ENCODE measurements around the gene TRAF3IP3. TPM values are rescaled to one million over a fixed set of nuclear protein-coding genes. Genes with fewer than 3 reads are reported as not detected.

TRAF3IP3 gene
- total RNA-seq, 1 experiment from 2014 or later: not detected

DNA sequence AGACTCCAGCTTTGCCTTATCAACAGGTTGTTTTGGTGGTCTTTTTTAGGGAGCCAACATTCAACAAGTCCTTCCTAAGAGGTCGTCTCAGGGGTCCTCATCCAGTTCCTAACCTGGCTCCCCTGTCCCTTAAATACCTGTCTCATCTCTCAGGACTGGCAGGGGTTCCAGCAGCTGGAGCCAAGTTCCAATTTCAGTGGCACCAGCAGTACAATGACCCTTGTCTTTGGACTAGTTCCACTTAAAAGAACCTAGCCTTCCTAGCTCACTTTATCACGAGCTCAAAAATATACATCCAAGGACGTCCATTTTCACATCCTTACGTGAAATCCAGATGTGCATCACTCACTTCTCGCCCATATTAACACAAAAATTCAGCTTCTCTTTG, 18.7 kb upstream of the TRAF3IP3 start:
- no peak for DNase-seq (ENCODE audit: low spot score)

DNA sequence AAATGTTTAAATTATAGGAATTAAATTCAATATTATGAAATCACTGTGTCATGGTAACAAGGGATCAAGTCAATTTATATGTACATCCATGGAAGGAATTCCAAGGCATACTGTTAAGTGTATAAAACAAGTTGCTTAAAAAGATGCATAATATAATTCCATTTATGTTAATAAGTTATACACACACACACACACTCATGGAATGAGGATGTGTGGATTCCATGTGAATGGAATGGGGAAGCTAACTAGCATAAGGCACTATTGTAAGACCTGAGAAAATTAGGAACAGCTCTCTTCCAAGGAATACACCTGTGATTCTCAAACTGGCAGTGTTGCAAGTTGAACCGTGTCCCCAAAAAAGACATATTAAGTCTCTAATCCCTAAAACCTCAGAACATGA, 17.6 kb upstream of the TRAF3IP3 start:
- DNase-seq (ENCODE audit: low spot score): no peak

DNA sequence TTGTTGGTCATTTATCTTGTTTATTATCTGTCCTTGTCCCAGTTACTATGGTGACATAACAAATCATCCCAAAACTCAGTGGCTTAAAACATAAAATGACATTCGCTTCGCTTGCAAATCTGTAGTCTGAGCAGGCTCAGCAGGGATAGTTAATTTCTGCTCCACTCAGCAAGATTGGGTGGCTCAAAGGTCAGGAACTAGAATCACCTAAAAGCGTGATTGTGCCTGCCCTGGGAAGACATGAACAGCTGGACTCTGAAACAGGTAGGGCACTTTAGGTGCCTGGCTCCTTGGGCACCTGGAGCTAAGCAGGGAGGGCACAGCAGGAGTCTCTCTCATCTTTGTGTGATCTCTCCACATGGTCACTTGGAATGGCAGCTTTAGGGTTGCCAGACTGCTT, 14.7 kb upstream of the TRAF3IP3 start:
- no peak for DNase-seq (ENCODE audit: low spot score)

DNA sequence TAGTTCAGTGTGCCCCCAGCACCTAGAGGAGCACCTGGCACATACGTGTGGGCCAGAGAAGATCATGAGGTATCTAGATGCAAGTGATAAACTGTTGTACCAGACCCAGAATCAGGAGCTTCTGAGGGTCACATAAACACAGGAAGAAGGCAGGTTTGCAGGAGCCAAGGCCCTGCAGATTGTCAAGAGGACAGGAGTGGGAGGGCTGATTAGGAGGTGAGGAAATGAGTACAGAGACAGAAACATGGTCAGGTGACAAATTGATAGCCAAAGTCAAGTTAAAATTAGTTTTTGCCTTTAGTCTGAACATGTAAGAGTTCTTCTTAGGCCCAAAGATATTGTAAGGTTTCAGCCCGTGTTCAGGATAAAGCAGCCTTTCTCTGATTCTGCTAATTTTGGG, 14.0 kb upstream of the TRAF3IP3 start:
- no peak for DNase-seq (ENCODE audit: low spot score)

DNA sequence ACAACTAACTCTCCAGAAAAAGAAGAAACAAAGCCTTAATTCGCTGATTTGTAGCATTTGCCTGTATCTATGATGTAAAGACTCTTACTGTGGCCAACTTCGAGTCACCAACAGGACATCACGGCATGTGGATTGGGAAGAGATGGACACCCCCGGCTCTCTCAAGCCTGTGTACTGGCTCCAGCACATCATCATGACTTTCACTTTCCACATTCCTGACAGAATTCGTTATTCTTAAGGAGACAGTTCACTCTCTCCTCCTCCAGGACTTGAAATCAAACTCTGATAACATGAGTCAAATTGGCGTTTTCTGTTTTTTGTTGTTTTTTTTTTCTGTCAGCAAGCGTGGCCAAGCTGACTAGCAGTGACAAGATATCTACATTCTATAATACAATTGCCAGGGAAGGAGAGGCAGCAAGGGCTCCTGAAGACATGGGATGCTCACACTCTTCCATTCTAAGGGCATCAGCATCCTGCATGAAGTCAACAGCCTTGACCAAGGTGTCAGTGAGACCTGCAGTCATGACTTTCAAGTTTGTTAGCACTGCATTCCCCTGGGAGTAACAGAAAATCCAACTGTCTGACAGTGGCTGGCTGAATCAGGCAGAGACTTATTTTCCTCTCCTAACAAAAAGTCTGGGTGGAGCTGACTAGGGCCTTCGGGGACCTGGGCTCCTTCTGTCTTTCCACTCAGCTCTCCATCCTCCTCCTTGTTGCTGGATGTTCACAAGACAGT, 13.3 kb upstream of the TRAF3IP3 start:
- no peak for DNase-seq (ENCODE audit: low spot score)

DNA sequence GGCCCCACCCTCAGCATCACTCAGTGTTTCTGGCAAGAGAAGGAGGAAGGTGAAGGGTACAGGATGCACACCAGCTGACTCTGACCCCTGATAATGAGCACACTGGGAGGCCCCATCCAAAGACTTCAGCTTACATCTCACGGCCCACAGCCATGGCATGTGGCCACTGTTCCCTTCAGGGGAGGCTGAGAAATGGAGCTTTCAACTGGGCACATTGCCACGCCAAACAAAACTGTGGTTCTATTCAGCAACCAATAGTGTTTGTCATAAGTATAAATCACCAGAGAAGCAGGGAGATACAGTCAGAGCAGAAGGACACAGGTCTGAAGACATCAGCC, 12.7 kb upstream of the TRAF3IP3 start:
- DNase-seq (ENCODE audit: low spot score): peak; percentile 27

DNA sequence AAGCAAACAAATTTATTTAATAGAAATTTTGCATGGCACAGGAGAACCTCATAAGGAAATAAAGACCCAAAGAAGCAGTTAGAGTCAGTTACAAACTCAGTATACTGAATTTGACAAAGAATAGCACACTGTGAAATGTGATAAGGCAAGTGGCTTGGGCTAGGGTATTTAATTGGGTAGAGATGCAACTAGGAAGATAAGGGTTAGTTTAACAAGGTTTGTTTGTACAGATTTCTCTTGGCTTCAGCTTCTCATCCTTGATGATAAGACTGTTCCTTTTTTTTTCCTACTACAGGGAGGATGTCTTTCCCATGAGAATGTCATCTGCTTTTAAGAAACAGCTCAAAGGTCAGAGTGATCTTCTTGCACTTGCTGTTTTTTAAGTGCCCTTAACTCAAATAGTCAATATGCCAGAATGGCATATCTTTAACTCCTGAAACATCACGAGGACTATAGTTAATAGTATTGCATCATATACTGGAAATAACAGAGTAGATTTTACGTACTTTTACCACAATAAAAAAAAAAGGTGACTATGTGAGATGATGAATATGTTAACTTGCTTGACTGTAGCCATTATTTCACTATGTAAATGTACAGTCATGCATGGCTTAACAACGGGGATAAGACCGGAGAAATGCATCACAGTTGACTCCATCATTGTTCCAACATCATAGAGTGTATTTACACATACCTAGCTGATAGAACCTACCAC, 9.2 kb upstream of the TRAF3IP3 start:
- DNase-seq (ENCODE audit: low spot score): no peak

DNA sequence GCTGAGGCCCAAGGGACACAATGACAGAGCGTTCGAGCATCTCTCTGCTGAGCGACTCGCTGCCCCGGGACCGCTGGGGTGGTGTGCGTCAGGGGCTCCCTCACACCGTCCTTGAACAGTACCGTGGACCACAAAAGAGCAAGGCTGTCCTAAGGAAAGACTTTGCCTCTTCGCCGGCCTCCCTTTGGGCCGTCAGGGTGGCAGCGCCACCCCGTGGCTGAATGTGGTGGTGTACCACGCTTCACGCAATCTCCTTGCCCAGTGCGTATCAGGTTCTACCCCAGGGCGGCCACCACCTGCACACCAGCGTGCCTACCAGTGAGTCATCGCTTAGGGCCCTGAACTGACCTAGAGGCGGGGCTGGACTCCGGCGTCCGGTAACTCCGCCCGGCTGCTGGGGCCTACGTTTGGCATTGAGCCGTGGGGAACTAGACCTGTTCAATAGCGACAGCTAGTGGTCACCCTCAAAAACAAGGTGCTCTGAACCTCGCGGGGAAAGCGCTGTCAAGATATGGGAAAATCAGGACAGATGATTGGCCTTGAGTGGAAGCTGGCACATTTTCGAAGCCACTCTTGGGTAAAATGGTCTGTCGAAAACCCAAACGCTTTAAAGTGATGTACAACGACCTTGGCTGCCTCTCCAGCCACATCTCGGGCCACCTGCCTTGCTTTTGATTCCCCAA, 8.1 kb upstream of the TRAF3IP3 start:
- DNase-seq (ENCODE audit: low spot score): peak; percentile 98

DNA sequence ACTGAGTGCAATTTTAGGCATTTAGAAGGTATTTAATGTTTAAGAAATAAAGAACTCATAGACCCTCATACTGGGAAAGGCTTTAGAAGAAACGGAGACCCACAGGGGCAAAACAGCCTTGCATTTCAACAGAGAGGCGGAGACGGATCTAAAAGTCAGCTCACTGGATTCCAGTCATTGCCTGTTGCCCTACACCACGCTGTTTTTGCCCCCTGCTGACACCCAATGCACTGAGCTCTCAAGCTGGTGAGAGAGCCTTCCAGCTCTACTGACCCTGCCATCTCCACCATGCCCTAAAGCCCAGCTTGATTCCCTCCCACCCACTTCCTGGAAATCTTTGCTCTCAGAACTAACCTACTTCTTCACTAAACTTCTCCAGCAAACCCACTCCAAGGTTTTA, 7.2 kb upstream of the TRAF3IP3 start:
- DNase-seq (ENCODE audit: low spot score): no peak

DNA sequence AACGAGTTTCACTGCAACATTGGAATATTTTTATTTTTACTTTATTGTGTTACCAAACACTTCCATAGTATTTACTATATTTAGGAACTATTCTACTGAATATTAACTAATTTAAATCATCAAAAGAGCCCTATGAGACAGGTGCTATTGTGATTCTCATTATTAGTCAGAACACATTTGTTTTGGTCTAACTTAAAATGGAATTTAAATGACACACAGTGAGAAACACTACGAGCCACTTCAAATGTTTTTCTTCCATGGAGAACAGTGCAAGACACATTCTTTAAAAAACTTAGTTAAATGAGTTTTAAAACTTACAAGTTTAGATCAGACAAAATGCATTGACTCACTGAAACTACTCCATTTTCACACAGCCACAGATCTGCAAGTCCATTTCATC, 6.6 kb upstream of the TRAF3IP3 start:
- no peak for DNase-seq (ENCODE audit: low spot score)

DNA sequence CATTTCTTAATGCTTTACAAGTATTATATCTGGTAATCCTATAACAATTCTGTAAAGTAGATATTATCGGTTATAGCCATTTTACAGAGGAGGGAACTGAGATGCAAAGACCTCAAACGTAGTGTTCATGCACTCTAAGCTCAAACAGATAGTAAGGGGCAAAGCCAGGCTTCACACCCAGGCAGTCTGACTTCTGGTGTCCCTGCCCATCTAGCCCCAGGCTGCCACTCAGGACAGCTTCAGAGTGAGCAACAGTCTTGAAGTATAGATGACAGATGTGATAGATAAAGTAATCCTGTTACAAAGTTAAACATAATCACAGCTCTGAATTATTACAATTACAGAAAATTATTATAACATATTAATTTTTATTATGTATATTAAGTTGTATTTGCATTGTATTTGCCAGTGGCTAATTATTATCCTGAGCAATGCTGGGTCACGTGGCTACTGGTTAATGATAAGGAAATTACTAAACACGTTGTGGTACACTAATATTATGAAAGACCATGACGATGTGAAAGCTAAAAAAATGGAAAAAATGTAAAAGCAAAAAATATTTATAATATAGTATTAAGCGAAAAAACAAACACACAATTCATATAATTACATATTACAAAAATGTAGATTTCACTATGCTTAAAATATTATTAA, 6.1 kb upstream of the TRAF3IP3 start:
- no peak for DNase-seq (ENCODE audit: low spot score)

DNA sequence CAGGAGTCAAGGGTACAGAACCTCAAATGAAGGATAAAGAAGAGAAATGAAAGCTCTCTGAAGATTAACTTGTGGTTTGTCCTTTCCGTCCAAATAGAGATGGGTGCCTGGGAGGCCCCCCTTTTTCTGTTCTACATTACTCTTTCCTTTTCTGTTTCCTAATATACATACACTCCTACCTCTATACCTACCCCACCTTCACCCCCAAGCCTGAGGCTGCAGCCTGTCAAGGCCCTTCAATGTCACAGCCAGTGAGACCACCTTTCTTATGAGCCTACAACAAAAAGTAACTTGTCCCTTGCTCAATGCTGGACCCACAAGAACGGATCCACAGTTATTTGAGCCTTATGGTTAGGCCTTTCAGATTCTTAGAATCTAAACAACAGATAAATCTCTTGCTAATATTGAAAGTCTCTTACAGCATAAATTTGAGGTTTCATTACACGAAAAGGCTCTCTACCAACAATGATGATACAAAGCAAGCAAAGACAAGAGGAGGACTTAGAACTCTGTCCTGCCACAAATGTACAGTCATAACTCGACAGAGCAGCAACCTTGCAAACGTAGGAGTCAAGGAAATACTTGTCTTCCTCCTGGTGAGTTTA, 4.1 kb upstream of the TRAF3IP3 start:
- DNase-seq (ENCODE audit: low spot score): no peak

DNA sequence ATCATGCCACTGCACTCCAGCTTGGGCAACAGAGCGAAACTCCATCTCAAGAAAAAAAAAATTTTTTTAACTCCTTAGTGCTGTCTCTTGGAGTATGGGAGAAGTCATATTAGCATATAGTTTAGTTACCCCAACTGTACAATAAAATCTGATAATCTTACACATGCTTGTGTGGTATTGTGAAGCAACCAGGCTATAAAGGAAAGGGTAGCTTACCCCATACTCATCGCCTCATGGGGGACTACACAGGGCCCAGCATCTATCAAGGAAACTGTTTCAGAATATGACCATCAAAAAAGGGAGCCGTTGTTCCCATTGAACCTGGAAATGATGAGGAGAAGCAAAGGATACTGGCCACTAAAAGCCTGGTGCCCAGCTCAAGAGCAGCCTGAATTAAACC, 3.0 kb upstream of the TRAF3IP3 start:
- no peak for DNase-seq (ENCODE audit: low spot score)

DNA sequence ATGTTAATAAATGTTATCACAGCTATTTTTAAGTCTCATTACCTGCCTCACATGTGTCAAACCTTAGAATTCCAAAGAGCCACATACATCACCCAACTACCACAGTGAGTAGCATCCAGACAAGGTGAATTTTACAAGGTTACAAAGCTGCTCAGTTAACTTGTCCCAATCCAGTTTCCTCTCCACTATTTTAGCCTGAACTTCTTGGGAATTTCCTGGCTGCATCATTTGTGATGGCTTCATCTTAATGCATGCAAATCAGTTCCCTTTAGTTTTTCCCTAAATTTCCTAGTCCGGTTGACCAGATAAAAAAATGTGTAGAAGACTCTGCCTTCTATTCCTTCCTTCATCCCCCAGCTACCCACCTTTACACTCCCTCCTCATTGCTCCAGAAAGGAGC, 597 bp upstream of the TRAF3IP3 start:
- no peak for DNase-seq (ENCODE audit: low spot score)

DNA sequence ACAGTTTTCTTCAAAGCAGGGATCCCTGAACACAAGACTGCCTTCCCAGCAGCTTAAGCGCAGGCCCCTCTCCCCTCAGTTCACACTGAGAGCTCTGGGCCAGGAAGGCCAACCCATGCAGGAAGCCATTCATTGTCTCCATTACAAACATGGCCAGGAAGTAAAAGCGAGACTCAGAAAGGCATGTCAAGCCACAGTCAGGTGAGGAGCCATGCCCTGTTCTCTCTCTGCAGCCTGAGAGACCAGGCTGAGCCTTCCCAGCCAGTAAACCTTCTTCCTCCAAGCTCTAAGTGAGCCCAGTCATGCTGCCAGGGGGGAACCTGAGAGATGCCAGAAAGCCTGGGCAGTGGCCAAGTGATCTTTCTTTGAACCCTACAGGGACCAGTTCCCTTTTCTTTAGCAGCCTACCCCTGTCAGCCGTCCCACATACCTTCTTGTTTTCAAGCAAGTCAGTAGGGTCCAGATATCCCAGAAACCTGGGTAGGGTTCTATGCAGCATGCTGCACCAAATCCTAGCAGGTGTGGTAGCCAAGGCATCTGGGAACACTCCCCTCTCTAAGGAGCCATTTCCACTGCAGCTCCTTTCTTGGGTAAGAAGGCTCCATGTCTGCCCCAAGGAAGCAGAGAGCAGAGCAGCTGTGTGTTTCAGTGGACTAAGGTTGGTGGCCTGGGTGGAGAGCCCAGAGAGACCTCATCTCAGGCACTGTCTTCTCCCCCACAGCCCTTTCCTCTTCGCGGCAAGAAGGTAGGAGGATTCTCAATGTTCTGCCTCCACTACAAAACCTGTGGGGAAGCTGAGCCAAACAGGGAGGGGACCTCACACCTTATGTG, 977 bp downstream of the TRAF3IP3 start:
- DNase-seq (ENCODE audit: low spot score): no peak

DNA sequence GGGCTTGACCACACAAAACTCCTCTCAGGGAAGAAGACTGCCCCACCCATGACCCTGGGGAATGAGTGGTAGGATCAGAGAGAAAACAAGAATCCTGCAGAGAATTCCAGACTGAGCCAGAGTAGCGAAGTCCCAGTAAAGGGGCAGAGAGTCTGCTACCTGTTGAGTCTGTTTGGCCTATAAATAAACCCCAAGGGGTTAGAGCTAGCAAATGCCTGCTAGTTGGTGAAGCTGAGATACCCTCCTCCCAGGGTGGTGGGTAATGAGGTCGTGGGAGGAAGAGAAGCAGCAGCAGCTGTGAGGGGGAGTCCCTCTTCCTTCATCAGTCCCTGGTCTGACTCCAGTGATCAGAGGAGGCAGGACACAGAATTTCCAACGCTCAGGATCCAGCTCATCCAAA, 2.5 kb downstream of the TRAF3IP3 start:
- no peak for DNase-seq (ENCODE audit: low spot score)

DNA sequence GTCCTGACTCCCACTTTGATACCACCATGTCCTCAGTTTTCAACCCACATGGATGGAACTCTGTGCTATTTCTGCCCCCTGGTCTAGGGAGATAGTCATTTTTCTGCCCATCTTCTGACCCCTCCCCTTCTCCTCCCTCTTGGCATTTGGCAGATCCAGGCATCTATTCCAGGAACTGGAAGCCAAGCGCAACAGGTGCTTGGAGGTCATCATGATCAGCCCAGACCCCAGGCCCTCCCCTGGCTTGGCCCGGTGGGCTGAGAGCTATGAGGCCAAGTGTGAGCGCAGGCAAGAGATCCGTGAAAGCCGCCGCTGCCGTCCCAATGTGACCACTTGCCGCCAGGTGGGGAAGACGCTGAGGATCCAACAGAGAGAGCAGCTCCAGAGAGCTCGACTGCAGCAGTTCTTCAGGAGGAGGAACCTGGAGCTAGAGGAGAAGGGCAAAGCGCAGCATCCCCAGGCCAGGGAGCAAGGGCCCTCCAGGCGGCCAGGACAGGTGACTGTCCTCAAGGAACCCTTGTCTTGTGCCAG, 4.0 kb downstream of the TRAF3IP3 start:
- DNase-seq (ENCODE audit: low spot score): no peak

DNA sequence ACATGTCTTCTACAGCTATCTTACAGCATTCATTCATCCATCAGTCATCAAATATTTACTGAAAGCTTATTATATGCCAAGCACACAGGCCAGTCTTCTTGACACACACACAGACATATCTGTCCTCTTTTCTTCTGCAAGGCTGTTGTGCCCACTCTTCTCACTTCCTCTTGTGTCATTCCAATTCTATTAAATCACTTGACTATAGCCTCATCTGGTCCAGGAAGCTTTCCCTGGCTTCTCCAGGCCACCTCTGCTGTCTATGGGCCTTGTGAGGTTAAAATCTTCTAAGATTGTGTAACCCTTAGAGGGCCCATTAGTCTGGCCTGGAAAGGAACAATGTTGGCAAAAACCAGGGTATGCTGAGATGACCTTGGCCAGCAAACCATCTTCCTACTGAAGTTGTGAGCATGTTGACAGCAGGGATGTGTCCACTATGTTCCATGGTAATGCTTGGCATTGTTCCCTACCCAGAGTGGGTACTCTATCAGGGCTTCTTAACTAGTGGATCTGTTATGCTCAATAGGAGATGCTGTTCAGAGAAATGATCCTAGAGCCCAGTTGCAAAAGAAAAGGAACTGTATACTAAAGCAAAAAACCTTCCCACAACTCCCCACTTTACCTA, 5.3 kb downstream of the TRAF3IP3 start:
- DNase-seq (ENCODE audit: low spot score): no peak

DNA sequence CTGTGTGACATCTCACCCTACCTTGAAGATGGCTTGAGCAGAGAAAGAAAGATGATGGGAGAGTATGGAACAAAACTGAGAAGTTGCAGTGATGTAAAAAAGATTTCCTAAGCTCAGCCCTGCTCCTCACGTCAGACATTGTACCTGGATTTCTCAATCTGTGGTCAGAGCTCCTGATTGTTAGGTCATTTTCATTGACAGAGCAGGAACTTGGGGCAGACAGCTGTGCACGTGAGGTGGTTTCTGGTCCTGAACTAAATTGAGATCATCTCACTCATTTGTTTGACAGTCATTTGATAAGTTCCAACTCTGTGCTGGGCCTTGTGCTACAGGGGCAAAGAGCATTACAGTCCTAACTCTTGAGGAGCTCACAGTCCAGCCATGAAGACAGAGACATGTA, 10.2 kb downstream of the TRAF3IP3 start:
- no peak for DNase-seq (ENCODE audit: low spot score)

DNA sequence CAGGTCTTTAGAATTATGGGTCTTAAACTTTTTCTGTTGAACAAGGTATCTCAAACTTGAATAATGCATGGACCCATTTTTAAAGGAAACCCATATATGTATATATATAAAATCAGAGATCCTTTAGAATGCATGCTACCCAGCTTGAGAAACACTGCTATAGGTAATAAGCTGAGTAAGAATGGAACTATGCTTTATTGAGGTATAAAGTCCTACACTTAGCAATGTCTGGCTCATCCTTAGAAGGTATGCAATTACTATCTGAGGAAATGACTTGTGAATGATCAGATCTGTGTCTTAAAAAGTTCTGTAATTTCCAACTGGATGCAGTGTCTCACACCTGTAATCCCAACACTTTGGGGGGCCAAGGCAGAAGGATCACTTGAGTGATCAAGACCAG, 11.2 kb downstream of the TRAF3IP3 start:
- no peak for DNase-seq (ENCODE audit: low spot score)

DNA sequence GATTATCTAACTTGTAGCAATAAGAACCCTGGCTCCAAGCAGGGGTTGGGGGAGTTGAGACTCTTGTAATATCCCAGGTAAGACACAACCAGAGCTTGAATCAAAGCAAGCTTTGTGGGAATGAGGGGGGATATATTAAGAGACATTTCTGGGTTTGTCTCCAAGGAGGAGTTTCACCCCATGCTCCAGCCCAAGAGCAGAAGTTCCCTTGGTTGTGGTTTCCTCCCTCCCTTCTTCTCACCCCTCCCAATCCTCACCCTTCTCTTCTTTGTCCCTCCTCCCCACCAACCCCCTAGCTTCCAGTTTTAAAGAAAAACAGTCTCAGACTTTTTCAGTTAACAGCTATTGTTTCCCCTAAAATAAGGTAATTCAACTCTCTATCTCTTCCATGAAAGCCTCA, 11.9 kb downstream of the TRAF3IP3 start:
- DNase-seq (ENCODE audit: low spot score): no peak

All from H4 (cell line).